ENCODE measurements around the gene AP1S1. TPM values are rescaled to one million over a fixed set of nuclear protein-coding genes. Genes with fewer than 3 reads are reported as not detected.

The AP1S1 gene
- total and polyA plus RNA-seq, 2 of the 13 experiments (the other 11 are each of a cell fraction or from before 2014, with no cell fraction given) = 57.5 to 68.1 TPM

DNA sequence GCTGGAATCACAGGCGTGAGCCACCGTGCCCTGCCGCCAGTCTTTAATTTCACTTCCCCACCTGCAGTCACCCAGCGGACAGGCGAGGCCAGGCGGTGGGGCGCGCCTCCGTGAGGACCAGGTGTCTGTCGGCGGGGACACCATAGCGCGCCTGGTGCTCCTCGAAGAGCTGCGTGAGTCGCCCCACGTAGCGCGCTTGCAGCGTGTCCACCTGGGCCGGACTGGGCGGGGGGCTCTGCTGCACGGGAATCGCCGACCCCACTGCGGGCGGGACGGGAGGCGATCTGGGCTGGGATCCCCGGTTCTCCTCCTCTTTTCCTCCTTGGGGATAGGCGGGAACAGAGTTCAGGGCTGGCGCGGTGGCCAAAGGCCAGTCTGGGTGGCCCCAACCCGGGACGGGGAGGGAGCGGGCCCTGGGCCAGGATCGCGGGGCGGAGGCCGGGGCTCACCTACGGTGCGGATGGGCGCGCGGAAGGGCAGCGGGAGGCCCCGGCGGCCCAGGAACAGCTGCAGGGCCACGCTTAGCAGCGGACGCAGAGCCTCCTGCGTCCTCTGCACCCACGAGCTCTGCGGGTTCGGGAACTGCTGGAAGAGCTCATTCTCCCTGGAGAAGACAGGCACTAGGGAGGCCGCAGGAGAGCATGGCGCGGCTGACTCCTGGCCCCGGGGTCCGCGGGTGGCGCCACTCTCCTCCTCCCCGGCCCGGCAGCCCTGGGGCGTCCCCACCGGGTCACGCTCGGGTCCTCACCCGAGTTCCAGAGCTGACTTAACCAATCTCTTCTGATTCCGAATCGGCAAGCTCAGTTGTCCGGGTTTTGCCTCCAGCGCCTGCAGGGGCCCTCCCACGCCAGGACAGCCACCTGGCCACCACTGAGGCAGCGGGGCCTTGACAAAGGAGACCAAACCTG lies 47.7 kb downstream of the AP1S1 start (continued):
- TF ChIP-seq ZNF326 (CRISPR knock-in tag; IDR thresholded peaks at IDR 0.05; ENCODE audit: borderline replicate concordance) (no peak), ZFP90 (CRISPR knock-in tag; IDR thresholded peaks at IDR 0.05; ENCODE audit: borderline replicate concordance) (0 out of 2 replicates have a peak, but pooled peaks have one; percentile 28), POLR2A (IDR thresholded peaks at IDR 0.05; ENCODE audit: insufficient read depth in 1 of 2, low read depth in 2 of 2, low read length in 2 of 2) (peak; percentile 66 to 71; a peak in 3 of 4 replicates), HOXA3 (CRISPR knock-in tag; IDR thresholded peaks at IDR 0.05) (peak; percentile 55), DBP (CRISPR knock-in tag; IDR thresholded peaks at IDR 0.05; ENCODE audit: not compliant biosample characterization) (peak; percentile 23), SP2 (CRISPR knock-in tag; IDR thresholded peaks at IDR 0.05) (no peak; the same call in 1 of the 2 replicates), AKAP8 (CRISPR knock-in tag; IDR thresholded peaks at IDR 0.05) (peak; percentile 25; the same call in 1 of the 2 replicates), MED8 (CRISPR knock-in tag; IDR thresholded peaks at IDR 0.05; ENCODE audit: insufficient replicate concordance) (peak; percentile 91), FOXP4 (CRISPR knock-in tag; IDR thresholded peaks at IDR 0.05) (no peak), MXD3 (CRISPR knock-in tag; IDR thresholded peaks at IDR 0.05) (0 out of 2 replicates have a peak, but pooled peaks have one; percentile 6), HOXA7 (CRISPR knock-in tag; IDR thresholded peaks at IDR 0.05) (no peak), ZNF383 (CRISPR knock-in tag; IDR thresholded peaks at IDR 0.05; ENCODE audit: borderline replicate concordance) (no peak), SALL1 (CRISPR knock-in tag; IDR thresholded peaks at IDR 0.05) (peak; percentile 14; the same call in 1 of the 2 replicates)
- TF ChIP-seq, protein P1, sequence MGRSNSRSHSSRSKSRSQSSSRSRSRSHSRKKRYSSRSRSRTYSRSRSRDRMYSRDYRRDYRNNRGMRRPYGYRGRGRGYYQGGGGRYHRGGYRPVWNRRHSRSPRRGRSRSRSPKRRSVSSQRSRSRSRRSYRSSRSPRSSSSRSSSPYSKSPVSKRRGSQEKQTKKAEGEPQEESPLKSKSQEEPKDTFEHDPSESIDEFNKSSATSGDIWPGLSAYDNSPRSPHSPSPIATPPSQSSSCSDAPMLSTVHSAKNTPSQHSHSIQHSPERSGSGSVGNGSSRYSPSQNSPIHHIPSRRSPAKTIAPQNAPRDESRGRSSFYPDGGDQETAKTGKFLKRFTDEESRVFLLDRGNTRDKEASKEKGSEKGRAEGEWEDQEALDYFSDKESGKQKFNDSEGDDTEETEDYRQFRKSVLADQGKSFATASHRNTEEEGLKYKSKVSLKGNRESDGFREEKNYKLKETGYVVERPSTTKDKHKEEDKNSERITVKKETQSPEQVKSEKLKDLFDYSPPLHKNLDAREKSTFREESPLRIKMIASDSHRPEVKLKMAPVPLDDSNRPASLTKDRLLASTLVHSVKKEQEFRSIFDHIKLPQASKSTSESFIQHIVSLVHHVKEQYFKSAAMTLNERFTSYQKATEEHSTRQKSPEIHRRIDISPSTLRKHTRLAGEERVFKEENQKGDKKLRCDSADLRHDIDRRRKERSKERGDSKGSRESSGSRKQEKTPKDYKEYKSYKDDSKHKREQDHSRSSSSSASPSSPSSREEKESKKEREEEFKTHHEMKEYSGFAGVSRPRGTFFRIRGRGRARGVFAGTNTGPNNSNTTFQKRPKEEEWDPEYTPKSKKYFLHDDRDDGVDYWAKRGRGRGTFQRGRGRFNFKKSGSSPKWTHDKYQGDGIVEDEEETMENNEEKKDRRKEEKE (IDR thresholded peaks at IDR 0.05) = no peak
- TF ChIP-seq, protein P2, sequence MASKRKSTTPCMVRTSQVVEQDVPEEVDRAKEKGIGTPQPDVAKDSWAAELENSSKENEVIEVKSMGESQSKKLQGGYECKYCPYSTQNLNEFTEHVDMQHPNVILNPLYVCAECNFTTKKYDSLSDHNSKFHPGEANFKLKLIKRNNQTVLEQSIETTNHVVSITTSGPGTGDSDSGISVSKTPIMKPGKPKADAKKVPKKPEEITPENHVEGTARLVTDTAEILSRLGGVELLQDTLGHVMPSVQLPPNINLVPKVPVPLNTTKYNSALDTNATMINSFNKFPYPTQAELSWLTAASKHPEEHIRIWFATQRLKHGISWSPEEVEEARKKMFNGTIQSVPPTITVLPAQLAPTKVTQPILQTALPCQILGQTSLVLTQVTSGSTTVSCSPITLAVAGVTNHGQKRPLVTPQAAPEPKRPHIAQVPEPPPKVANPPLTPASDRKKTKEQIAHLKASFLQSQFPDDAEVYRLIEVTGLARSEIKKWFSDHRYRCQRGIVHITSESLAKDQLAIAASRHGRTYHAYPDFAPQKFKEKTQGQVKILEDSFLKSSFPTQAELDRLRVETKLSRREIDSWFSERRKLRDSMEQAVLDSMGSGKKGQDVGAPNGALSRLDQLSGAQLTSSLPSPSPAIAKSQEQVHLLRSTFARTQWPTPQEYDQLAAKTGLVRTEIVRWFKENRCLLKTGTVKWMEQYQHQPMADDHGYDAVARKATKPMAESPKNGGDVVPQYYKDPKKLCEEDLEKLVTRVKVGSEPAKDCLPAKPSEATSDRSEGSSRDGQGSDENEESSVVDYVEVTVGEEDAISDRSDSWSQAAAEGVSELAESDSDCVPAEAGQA (IDR thresholded peaks at IDR 0.05; ENCODE audit: low read depth) = 0 out of 2 replicates have a peak, but pooled peaks have one; percentile 41
- TF ChIP-seq, protein P2 (CRISPR knock-in tag; IDR thresholded peaks at IDR 0.05; ENCODE audit: borderline replicate concordance) = no peak

Measured in HepG2 (cell line).